GM19035 (cell line): ENCODE results near the gene LRPAP1.
"Not testable (repeated sequence)": the region's sequence is repeated elsewhere in the genome, so short reads cannot be mapped to it uniquely, and the experiment has no call there.

Experiments
- ATAC-seq: cut with Tn5 transposase; IDR thresholded peaks from one replicate; pipeline ENCODE4 v1.9.1; 2021; ENCODE audit not compliant: unreplicated experiment

The LRPAP1 gene

GRCh38 chr4:3463556-3464348 is 68.5 kb downstream of the LRPAP1 start:
- ATAC-seq: no peak

GRCh38 chr4:3462790-3463415 is 69.3 kb downstream of the LRPAP1 start, which contains the start of gene DOK7:
TSS of gene DOK7 (plus strand) at chr4:3463306. CDS start at chr4:3463376, 70 bp downstream.
- ATAC-seq: no peak

GRCh38 chr4:3462321-3462789 is 69.9 kb downstream of the LRPAP1 start:
- ATAC-seq: no peak

DNA sequence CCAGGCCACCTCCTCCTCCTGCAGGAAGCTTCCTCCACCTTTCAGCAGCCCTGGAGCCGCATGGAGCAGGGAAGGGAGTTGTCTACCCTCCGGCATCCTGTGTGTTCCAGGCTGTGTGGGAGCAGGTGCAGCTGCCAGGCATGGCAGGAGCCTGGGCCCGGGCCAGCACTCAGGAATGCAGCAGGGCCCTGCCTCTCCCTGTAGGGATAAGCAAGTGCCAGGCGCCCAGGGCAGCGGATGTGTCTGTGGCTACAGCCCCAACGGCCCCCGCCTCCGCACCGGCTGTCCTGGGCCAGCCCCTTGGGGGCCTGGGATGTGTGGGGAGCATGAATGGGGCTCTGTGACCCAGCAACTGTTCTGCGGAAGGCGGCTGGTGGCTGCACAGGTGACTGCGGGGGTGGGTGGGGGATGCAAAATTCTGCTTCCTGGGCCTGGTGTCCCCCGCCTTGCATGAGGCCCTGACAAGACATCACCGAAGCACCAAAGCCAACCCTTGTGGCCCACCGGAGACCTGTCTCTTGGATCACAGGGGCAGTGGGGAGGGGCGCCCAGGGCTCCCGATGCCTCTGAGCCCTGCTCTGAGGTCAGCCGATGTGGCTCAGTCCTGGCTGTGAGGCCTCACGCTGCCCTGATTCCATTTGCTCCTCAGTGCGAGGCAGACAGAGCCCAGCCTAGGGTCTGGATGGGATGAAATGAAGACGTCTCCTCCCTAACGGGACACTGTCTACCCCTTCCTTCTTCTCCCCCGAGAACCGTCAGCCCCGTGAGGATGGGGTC is 70.5 kb downstream of the LRPAP1 start:
- no peak for ATAC-seq

- no peak for ATAC-seq
Observed at GRCh38 chr4:3460926-3461325, 71.3 kb downstream of the LRPAP1 start.

- ATAC-seq: not testable (repeated sequence)
Observed at GRCh38 chr4:3459156-3459555, 73.1 kb downstream of the LRPAP1 start.

DNA sequence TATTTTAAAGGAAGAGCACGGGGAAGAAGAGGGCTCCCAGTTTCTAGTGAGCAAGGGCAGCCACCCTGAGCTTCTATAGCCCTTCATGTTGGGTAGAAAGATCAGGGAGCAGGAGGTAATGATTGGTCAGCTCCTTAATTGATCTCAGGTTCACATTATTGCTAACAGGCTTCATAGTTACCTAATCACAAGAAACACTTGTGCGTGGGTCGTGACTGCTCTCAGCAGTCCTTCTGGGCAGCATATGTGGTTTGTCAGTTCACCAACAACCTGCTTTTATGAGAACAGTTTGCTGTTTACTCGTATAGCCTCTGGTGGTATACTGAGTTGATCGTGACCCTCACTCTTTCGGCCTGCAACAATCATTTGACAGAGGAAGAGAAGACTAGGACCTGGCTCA is 73.9 kb downstream of the LRPAP1 start:
- no peak for ATAC-seq

GRCh38 chr4:3455596-3455995 is 76.6 kb downstream of the LRPAP1 start:
- ATAC-seq: not testable (repeated sequence)
